Panc1 (cell line): ENCODE data around the gene LMNB1.

Experiments
- CTCF ChIP-seq: fragments of 450-650 bp; IDR thresholded peaks from 2 replicates; pipeline ENCODE4 v1.5.1; 2017; ENCODE audit warnings: mild to moderate bottlenecking
- POLR2AphosphoS5 ChIP-seq: IDR thresholded peaks from 2 replicates; pipeline ENCODE4 v1.6.1; 2012; ENCODE audit warnings: mild to moderate bottlenecking, low read depth, low read length, moderate library complexity
- SIN3A ChIP-seq: IDR thresholded peaks from 2 replicates; pipeline ENCODE4 v1.6.1; 2012; ENCODE audit warnings: low read depth, mild to moderate bottlenecking, low read length, moderate library complexity, borderline replicate concordance; ENCODE audit not compliant: insufficient read depth

GRCh38 chr5:126868338-126869004 is 91.5 kb downstream of the LMNB1 start:
- TF ChIP-seq CTCF (no peak), POLR2AphosphoS5 (no peak), SIN3A (no peak)
